VCaP (cell line): ENCODE results near the gene MFSD6L.
A peak's percentile ranks its signal among the peaks of the same experiment; 100 is the strongest.

Source experiments
- H3K27ac ChIP-seq: fragments of 450-650 bp; 2 replicates; pipeline ENCODE4 v1.5.1; 2017
- CTCF ChIP-seq: fragments of 450-650 bp; conservative IDR thresholded peaks from 2 replicates; pipeline ENCODE4 v1.5.1; 2017; ENCODE audit warnings: mild to moderate bottlenecking, moderate library complexity

Gene MFSD6L

DNA sequence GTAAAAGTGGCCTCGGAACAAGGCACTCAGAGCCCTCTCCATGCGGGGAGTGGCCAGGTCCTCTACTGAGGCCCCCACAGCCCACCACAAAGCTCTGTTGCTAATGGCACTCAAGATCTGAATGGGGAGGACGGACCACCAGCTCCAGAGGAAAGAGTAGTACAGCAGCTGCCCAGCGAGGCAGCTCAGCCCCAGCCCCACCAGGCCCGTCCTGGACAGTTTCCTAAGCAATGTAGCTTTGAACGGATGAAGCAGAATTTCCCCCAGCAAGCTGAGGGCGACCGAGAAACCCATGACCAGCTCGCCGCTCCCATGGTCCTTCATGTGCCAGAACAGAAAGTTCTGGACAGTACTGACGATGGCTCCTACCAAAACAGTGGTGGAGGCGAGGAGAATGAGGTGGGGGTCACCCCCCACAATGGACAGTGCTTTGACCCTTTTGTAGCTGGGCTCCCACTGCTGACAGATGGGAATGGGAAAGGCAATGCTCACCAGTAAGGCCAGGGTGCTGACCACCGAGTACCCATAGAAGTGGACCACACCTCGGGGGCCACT, 1.5 kb downstream of the MFSD6L start:
- no peak for TF ChIP-seq CTCF
- H3K27ac ChIP-seq: no peak overlapping the region

GRCh38 chr17:8794636-8795035, 4.5 kb downstream of the MFSD6L start:
- no peak for TF ChIP-seq CTCF
- H3K27ac ChIP-seq: no peak overlapping the region

- TF ChIP-seq CTCF: no peak
- no peak overlapping the region for H3K27ac ChIP-seq
These were observed 5.5 kb downstream of the MFSD6L start for GRCh38 chr17:8793649-8794048.

DNA sequence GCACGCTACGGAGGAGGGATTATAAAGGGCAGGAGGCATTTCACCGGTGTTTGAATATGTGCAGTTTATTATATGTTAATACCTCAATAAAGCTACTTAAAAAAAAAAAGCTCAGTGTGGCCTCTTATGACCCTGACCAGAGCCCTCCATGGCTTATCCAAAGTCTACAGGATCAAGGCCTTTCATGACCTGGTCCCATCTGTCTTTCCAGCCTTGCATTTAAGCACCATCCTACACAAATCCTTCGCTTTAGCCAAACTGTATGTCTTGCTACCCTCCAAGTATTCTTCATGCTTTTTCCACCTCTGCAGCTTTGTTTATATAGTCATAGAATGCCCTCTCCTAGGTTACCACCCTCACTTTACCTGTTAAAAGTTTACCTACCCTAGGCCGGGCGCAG, 6.5 kb downstream of the MFSD6L start:
- TF ChIP-seq CTCF: no peak
- H3K27ac ChIP-seq: no peak overlapping the region

DNA sequence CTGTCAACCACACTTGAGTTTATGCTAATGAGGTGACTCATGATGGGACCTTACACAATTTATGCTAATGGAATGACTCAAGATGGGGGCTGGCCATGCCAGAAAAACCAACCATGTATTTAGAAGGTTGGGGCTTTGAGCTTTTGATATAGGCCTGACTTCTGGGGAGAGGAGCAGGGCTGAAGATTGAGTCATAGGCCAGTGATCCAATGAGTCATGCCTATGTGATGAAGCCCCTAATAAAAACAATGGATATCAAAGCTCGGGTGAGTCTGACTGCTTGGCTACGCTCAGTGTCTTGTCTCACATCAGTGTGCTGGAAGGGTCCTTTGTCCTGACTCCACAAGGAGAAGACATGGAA, 7.3 kb downstream of the MFSD6L start:
- H3K27ac ChIP-seq: no peak overlapping the region
- no peak for TF ChIP-seq CTCF

DNA sequence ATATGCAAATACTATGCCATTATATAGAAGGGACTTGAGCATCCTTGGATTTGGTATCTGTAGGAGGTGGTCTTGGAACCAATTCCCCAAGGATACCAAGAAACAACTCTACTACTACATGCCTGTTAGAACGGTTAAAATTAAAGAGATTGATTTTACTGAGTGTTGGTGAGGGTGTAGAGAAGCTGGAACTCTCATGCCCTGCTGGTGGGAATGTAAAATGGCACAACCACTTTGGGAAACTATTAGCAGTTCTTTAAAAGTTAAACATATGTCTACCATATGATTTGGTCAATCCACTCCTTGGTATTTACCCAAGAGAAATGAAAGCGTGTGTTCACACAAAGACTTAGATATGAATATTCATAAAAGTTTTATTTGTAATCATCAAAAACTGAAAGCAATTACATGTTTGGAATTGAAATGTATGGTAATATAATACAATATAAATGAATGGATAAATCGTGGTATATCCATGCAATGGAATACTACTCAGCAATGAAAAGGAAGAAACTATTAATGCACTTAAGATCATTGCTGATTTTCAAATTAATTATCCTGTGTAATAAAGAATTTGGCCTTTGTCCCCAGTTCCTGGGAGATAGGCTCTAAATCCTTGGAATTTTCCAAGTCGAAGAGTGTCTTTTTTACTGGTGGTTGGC, 7.8 kb downstream of the MFSD6L start:
- TF ChIP-seq CTCF: no peak
- no peak overlapping the region for H3K27ac ChIP-seq

DNA sequence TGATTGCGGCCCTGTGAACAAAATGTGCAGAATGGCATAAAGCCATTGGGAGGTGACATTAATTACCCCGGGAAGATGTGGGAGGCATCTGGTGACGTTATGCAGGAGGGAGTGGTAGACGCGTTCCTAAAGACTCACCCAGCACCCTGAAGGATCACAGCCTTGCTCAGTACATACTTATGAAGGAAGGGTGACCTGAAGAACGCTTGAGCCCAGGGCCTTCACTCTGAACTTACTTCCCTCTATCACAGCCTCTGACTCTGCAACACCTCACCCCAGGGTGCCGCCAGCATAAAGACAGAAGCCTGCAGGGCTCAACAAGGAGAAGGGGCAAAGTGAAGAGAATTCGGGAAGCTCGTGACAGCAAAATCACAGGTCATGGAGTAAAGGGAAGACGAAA, 9.4 kb downstream of the MFSD6L start:
- H3K27ac ChIP-seq: peak overlapping the region; percentile 31; the same call in 1 of the 2 replicates
- no peak for TF ChIP-seq CTCF
